SU-DHL-6 (cell line): Measurements from ENCODE around the gene PKN2.

Experiments used
- H2AFZ ChIP-seq: fragments of 200-600 bp; sonication (generic); 2 replicates; pipeline ENCODE4 v1.6.1; 2014; ENCODE audit warnings: low read depth, mild to moderate bottlenecking, moderate library complexity, mixed read lengths, antibody characterized with exemption, low read length; ENCODE audit not compliant: severe bottlenecking
- H3F3A ChIP-seq: fragments of 200-600 bp; shearing (Covaris generic); 2 replicates; pipeline ENCODE4 v1.6.0; 2016; ENCODE audit warnings: antibody characterized with exemption, mild to moderate bottlenecking; ENCODE audit not compliant: insufficient read depth
- H3K27ac ChIP-seq: fragments of 200-600 bp; sonication (generic); 2 replicates; pipeline ENCODE4 v1.5.1; 2016; ENCODE audit warnings: low read depth, mild to moderate bottlenecking, low read length, moderate library complexity, mixed read lengths
- H3K27me3 ChIP-seq: fragments of 200-600 bp; sonication (generic), shearing (Covaris generic); 2 replicates; pipeline ENCODE4 v1.6.0; 2014; ENCODE audit warnings: mild to moderate bottlenecking, low read length
- H3K36me3 ChIP-seq: fragments of 200-600 bp; sonication (generic); 2 replicates; pipeline ENCODE4 v1.6.1; 2014; ENCODE audit warnings: mild to moderate bottlenecking, low read length, mixed read lengths
- H3K4me2 ChIP-seq: fragments of 300-600, 200-600 bp; shearing (Covaris generic), sonication (generic); 2 replicates; pipeline ENCODE4 v1.6.0; 2014; ENCODE audit warnings: low read length, low read depth, mild to moderate bottlenecking; ENCODE audit not compliant: poor library complexity, severe bottlenecking
- H3K4me3 ChIP-seq: fragments of 200-600 bp; sonication (generic); 2 replicates; pipeline ENCODE4 v1.5.1; 2014; ENCODE audit warnings: antibody characterized with exemption, low read length, mild to moderate bottlenecking, mixed read lengths; ENCODE audit not compliant: insufficient read depth, poor library complexity, severe bottlenecking
- H3K79me2 ChIP-seq: fragments of 200-600 bp; sonication (generic); 2 replicates; pipeline ENCODE4 v1.6.1; 2014; ENCODE audit warnings: mild to moderate bottlenecking, low read length, moderate library complexity; ENCODE audit not compliant: insufficient read depth
- H3K9ac ChIP-seq: fragments of 200-600 bp; sonication (generic); 2 replicates; pipeline ENCODE4 v1.7.0; 2014; ENCODE audit warnings: mild to moderate bottlenecking, low read length
- H3K9me2 ChIP-seq: fragments of 200-600 bp; sonication (generic); replicated peaks from 2 replicates; pipeline ENCODE4 v1.6.1; 2014; ENCODE audit warnings: low read length; ENCODE audit not compliant: insufficient read depth
- H3K9me3 ChIP-seq: fragments of 200-600 bp; sonication (generic); 2 replicates; pipeline ENCODE4 v1.6.1; 2014; ENCODE audit warnings: low read length, mixed read lengths; ENCODE audit not compliant: insufficient read depth
- H4K20me1 ChIP-seq: fragments of 200-600 bp; sonication (generic); 2 replicates; pipeline ENCODE4 v1.6.1; 2014; ENCODE audit warnings: low read depth, mild to moderate bottlenecking, antibody characterized with exemption, low read length, moderate library complexity, mixed read lengths
- CTCF ChIP-seq: fragments of 200-600 bp; sonication (generic); IDR thresholded peaks from one replicate; pipeline ENCODE4 v1.5.1; 2017; ENCODE audit warnings: antibody characterized with exemption, mild to moderate bottlenecking, low read length, moderate library complexity; ENCODE audit not compliant: insufficient read depth, poor library complexity, severe bottlenecking
- EZH2phosphoT487 ChIP-seq: fragments of 200-600 bp; sonication (generic), shearing (Covaris generic); conservative IDR thresholded peaks from 2 replicates; pipeline ENCODE4 v1.6.1; 2018; ENCODE audit warnings: mild to moderate bottlenecking, antibody characterized with exemption, low read length, moderate library complexity, mixed read lengths

PKN2 gene

GRCh38 chr1:88680471-88680870 is 3.6 kb upstream of the PKN2 start:
- no peak overlapping the region for H3K27ac ChIP-seq
- H4K20me1 ChIP-seq = peaks cover 4% of the 10 kb centered on the region; the same call in 1 of the 2 replicates
- H3K4me3 ChIP-seq = no peak overlapping the region
- peaks cover 12% of the 10 kb centered on the region for H3K79me2 ChIP-seq
- no peak overlapping the region for H2AFZ ChIP-seq
- H3K36me3 ChIP-seq = no peaks in the 10 kb centered on the region
- H3K4me2 ChIP-seq = no peak overlapping the region
- no peak for TF ChIP-seq CTCF
- no peak for TF ChIP-seq EZH2phosphoT487
- no peaks in the 10 kb centered on the region for H3K9me3 ChIP-seq
- no peaks in the 10 kb centered on the region for H3K9me2 ChIP-seq
- no peak overlapping the region for H3K9ac ChIP-seq
- H3F3A ChIP-seq = 0 out of 2 replicates have a peak, but pooled peaks cover 3% of the 10 kb centered on the region
- H3K27me3 ChIP-seq = no peaks in the 10 kb centered on the region

GRCh38 chr1:88680911-88681622 is 3.0 kb upstream of the PKN2 start:
- Histone ChIP-seq H3K27ac (no peak overlapping the region), H2AFZ (no peak overlapping the region), H4K20me1 (peaks cover 10% of the 10 kb centered on the region; the same call in 1 of the 2 replicates), H3K36me3 (no peaks in the 10 kb centered on the region), H3K79me2 (peaks cover 18% of the 10 kb centered on the region), H3K4me2 (no peak overlapping the region), H3K9me2 (no peaks in the 10 kb centered on the region), H3K4me3 (no peak overlapping the region), H3K9me3 (no peaks in the 10 kb centered on the region), H3F3A (0 out of 2 replicates have a peak, but pooled peaks cover 3% of the 10 kb centered on the region), H3K27me3 (no peaks in the 10 kb centered on the region), H3K9ac (no peak overlapping the region)
- no peak for TF ChIP-seq CTCF
- TF ChIP-seq EZH2phosphoT487 = no peak

GRCh38 chr1:88684482-88685258 is 597 bp downstream of the PKN2 start:
- H3F3A ChIP-seq = 0 out of 2 replicates have a peak, but pooled peaks cover 3% of the 10 kb centered on the region
- H3K27ac ChIP-seq = peak overlapping the region; percentile 91
- peak overlapping the region; percentile 98 for H3K4me2 ChIP-seq
- 0 out of 2 replicates have a peak, but pooled peaks cover 4% of the 10 kb centered on the region for H3K36me3 ChIP-seq
- peak overlapping the region; percentile 93 for H2AFZ ChIP-seq
- H3K79me2 ChIP-seq = peaks cover 54% of the 10 kb centered on the region
- H3K9ac ChIP-seq = peak overlapping the region; percentile 95
- H3K9me3 ChIP-seq = no peaks in the 10 kb centered on the region
- TF ChIP-seq CTCF (peak; percentile 22), EZH2phosphoT487 (no peak)
- H3K4me3 ChIP-seq = peak overlapping the region; percentile 100
- peaks cover 22% of the 10 kb centered on the region for H4K20me1 ChIP-seq
- no peaks in the 10 kb centered on the region for H3K9me2 ChIP-seq
- H3K27me3 ChIP-seq = no peaks in the 10 kb centered on the region
